C4-2B (cell line): ENCODE measurements around the gene SEMA6A.

Source experiments
- H3K27ac ChIP-seq: fragments of 450-650 bp; 2 replicates; pipeline ENCODE4 v1.5.1; 2017
- ZFX ChIP-seq: fragments of 450-650 bp; IDR thresholded peaks from 2 replicates; pipeline ENCODE4 v1.6.1; 2017
- TF ChIP-seq, protein P1 (sequence below): fragments of 450-650 bp; conservative IDR thresholded peaks from 2 replicates; pipeline ENCODE4 v1.5.1; 2017; ENCODE audit warnings: mild to moderate bottlenecking

The SEMA6A gene

DNA sequence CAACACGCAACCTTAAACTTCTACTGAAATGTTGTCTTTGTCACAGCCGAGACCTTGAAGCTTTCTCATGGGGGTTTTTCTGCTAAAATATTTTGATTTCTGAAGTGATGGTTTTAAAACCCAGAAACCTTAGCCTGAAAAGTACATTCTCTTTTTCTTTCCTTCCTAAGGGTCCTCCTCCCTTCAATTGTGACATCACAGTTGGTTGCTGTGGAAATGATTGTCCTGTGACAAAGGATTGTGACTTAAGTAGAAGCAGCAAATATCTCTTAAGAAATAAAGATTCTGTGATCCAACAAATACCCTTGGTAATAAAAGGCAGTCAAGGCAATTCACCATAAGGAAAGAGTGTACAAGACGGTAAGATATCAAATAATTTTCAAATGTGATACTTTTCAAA, 125.2 kb downstream of the SEMA6A start:
- TF ChIP-seq ZFX: no peak
- TF ChIP-seq, protein P1, sequence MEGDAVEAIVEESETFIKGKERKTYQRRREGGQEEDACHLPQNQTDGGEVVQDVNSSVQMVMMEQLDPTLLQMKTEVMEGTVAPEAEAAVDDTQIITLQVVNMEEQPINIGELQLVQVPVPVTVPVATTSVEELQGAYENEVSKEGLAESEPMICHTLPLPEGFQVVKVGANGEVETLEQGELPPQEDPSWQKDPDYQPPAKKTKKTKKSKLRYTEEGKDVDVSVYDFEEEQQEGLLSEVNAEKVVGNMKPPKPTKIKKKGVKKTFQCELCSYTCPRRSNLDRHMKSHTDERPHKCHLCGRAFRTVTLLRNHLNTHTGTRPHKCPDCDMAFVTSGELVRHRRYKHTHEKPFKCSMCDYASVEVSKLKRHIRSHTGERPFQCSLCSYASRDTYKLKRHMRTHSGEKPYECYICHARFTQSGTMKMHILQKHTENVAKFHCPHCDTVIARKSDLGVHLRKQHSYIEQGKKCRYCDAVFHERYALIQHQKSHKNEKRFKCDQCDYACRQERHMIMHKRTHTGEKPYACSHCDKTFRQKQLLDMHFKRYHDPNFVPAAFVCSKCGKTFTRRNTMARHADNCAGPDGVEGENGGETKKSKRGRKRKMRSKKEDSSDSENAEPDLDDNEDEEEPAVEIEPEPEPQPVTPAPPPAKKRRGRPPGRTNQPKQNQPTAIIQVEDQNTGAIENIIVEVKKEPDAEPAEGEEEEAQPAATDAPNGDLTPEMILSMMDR: no peak
- H3K27ac ChIP-seq: no peak overlapping the region

- TF ChIP-seq ZFX: no peak
- TF ChIP-seq, protein P1: no peak
- H3K27ac ChIP-seq: no peak overlapping the region
Measured at GRCh38 chr5:116448870-116449427, 125.7 kb downstream of the SEMA6A start.

DNA sequence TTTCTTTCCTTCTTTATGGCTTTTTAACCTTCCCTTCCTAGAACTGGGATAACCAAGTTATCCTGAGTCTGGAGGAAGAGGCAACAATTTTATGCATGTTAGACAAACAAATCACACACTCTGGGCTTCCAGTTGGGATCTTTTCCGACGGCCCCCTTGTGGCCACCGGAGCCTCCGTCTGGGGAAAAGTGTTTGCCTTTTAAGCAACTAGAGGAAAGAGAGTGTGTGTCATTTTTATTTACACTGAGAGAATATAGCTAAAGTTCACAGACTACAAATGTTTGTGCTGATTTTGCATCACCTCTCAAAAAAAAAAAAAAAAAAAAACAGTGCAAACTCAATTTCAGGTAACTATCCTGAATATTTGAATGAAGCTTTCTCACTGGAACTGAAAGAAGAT, 126.2 kb downstream of the SEMA6A start:
- no peak for TF ChIP-seq ZFX
- no peak overlapping the region for H3K27ac ChIP-seq

DNA sequence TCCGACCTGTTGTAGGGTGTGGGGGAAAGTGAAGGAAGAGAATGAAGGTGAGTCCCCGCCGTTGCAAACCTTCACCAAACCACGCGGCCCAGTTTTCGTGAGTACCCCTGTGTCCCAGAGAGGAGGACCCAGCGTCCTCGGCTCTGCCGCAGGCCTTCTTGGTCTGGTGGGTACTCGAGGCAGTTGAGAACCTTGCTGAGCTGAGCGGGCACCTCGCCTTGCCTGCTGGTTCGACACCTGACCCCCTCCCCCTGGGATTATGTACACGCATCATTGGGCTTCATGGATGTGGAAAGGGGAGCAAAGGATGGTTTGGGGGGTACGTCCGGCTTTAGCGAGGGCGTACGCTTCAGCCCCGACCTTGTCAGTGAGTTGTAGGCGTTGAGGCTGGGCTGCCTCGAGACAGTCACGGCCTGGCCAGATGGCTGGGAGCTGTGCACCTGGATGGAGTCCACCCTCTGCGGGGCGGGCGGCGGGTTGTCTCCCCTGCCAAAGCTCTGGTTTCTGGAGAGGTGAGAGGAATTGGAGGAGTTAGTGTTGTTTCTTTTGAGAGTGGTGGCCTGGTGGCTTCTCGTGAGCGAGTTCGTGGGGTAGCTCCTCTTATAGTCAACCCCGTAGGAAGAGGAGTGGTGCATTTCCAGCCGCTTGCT, 128.1 kb downstream of the SEMA6A start:
- no peak for TF ChIP-seq ZFX
- TF ChIP-seq, protein P1: no peak
- no peak overlapping the region for H3K27ac ChIP-seq

DNA sequence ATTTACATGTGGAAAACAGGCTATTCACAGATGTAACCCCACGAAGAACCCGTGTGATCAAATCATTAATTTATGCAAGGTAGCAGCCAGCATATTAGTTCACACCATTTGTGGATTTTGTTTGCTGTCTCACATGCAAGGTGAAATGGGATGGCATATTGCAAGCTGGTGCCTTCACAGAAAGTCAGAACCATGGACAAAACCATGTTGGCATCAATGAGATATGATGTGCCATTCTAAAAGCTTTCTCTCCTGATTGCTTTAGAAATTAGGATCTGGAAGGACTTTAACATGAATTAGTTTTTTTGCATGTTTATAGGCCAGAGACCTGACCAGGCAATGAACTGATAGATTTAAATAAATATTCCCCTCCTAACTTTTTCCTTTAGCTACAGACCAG, 129.3 kb downstream of the SEMA6A start:
- H3K27ac ChIP-seq: no peak overlapping the region
- TF ChIP-seq ZFX: no peak
- TF ChIP-seq, protein P1: no peak

DNA sequence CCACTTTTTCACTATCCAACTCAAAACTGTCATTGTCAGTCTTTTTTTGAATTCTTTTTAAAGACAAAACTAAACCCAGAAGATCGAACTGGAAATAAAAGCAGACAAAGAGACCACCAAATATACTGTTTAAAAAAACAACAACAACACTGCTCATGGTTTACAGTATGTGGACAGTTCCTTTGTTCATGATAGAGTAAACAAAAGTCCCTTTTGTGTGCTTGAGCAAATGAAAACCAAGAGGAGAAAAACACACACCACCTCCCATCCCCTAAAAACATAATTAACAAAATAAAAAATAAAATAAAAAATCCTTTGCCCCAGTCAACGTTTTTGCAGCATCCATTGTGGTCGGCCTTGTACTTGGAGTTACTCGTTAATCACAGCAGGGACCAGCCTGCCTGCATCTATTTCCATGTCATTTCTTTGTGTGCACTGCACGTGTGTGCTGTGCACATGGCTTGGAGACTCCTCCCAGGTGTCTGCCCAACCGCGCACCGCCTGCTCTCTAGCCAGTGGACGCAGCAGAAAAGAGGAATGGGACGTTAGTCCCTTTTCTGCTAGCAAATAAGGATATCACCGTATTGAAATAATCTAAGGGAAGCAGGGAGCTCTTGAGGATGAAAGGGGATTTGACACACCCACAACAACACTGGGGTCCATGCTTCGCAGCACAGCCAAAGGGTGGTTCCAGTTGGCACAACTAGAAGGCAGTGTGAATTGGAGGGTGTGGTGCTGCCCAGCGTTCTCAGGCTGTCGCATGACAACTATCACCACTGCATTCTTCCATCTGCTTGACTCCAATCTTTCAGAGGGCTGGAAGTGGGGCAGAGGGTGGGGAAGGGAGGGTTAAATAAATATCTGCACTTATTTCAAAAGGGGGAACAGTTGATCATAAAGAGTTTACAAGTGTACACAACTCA, 130.0 kb downstream of the SEMA6A start:
- H3K27ac ChIP-seq: no peak overlapping the region
- no peak for TF ChIP-seq ZFX
- TF ChIP-seq, protein P1: no peak

DNA sequence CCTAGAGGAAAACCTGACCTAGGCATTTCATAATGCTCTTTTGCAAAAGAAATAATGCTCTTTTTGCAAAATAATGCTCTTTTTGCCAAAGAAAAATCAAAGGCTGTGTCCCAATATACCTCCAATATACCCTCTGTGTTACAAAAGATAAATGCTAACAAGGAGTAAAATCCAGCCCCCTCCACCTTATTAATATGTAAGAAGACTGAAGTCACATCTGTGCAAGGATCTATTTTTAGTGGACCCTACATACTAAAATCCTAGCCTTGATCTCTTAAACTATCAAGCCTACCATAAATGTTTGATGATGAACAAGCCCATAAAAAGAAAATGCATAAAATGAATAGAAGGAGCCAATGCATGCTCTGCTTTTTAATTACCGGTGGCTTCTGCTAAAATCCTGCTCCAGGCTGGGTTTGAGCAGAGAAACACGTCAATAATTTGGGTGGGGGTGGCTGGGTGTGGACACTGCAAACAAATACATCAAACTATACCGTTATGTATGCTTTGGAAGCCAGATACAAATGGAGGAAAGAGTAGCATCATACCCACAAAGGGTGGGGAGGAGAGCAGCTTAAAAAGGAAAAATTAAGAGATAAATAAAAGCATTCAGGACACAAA, 131.6 kb downstream of the SEMA6A start:
- H3K27ac ChIP-seq: no peak overlapping the region
- TF ChIP-seq, protein P1: no peak
- TF ChIP-seq ZFX: no peak
